HTERT RPE-1 (cell line): ENCODE data around the gene OGFR.

ENCODE experiments used
- in situ Hi-C: fragments of 300-500 bp; cut with MboI; formaldehyde crosslinking; loops from 4 replicates; pipeline ENCODE4 v1.14.3; 2020; ENCODE audit warnings: low sequenced_read_pairs

The OGFR gene

GRCh38 chr20:62856931-62857619 is 52.4 kb downstream of the OGFR start:
- in situ Hi-C loops = no loop called here

- in situ Hi-C loops = no loop called here
Measured at GRCh38 chr20:62858058-62858830, 53.6 kb downstream of the OGFR start.

- in situ Hi-C loops = no loop called here
Measured at GRCh38 chr20:62859721-62860120, 55.1 kb downstream of the OGFR start.

- in situ Hi-C loops = no loop called here
Measured at GRCh38 chr20:62860391-62860923, 55.8 kb downstream of the OGFR start.

- in situ Hi-C loops = no loop called here
Measured at GRCh38 chr20:62860924-62861691, 56.5 kb downstream of the OGFR start.

GRCh38 chr20:62861726-62862336 is 57.2 kb downstream of the OGFR start, which contains the start of gene TCFL5:
Gene TCFL5, minus strand, starts transcription at chr20:62861822. Its CDS starts 152 bp downstream, at chr20:62861670.
- in situ Hi-C loops = no loop called here
